ENCODE results near the gene ME1. TPM values are rescaled to one million over a fixed set of nuclear protein-coding genes. Genes with fewer than 3 reads are reported as not detected.

The ME1 gene
- total RNA-seq, 1 experiment from 2014 or later, result 7.8 TPM

DNA sequence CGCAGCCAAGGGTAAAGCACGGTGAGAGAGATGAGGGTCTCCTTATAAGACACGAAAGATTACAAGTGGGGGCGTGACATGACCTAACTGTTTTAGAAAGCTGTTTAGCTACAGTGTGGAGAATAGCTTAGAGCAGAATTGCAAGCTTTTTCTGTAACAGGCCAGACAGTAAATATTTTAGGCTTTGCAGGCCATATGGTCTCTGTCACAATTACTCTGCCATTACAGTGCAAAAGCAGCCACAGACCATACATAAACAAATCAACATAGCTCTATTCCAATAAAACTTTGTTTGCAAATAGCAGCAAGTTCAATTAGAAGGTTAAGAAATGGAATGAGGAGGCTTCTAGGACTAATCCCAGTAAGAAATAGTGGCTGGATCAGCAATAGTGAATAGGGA, 254.6 kb downstream of the ME1 start:
- no peak overlapping the region for H3K4me3 Mint-ChIP-seq
- Histone ChIP-seq H3K4me1 (ENCODE audit: insufficient read depth, low read length) (no peaks in the 10 kb centered on the region), H3K9me3 (ENCODE audit: control insufficient read depth, low read depth, low read length) (no peaks in the 10 kb centered on the region), H3K27me3 (ENCODE audit: insufficient read depth, low read length) (no peaks in the 10 kb centered on the region), H3K79me1 (ENCODE audit: insufficient read depth, low read depth, low read length, poor library complexity, severe bottlenecking) (no peaks in the 10 kb centered on the region), H3T11ph (ENCODE audit: low read length) (no peak overlapping the region), H3K18ac (ENCODE audit: insufficient read length, low read depth, low read length) (no peak overlapping the region), H3K4ac (ENCODE audit: low read depth, low read length) (no peak overlapping the region), H3K79me2 (ENCODE audit: insufficient read depth, low read length) (no peaks in the 10 kb centered on the region), H4K91ac (ENCODE audit: insufficient read length, low read depth, low read length) (no peak overlapping the region), H4K8ac (replicated peaks; ENCODE audit: insufficient read length, low read depth, low read length) (no peak overlapping the region), H2BK20ac (ENCODE audit: low read depth, low read length, poor library complexity, severe bottlenecking) (no peak overlapping the region), H2AK5ac (ENCODE audit: insufficient read length, low read length) (no peak overlapping the region), H3K23me2 (ENCODE audit: insufficient read length, low read depth, low read length, poor library complexity, severe bottlenecking) (no peaks in the 10 kb centered on the region), H2BK120ac (ENCODE audit: low read depth, low read length, poor library complexity, severe bottlenecking) (no peak overlapping the region), H4K5ac (ENCODE audit: insufficient read length, low read depth, low read length) (no peak overlapping the region), H4K20me1 (ENCODE audit: control insufficient read depth, insufficient read depth, insufficient read length) (no peaks in the 10 kb centered on the region), H2BK15ac (ENCODE audit: low read depth, low read length) (no peak overlapping the region), H2AFZ (ENCODE audit: low read length) (no peak overlapping the region), H2BK5ac (ENCODE audit: insufficient read length, low read length) (no peak overlapping the region), H3K9ac (ENCODE audit: extremely low read depth, insufficient read length, low read length) (no peak overlapping the region), H3K23ac (ENCODE audit: insufficient read length, low read depth, low read length) (no peak overlapping the region), H3K56ac (ENCODE audit: insufficient read length, low read depth, low read length) (no peak overlapping the region), H3K27ac (ENCODE audit: insufficient read length, low read depth, low read length) (no peak overlapping the region), H3K14ac (ENCODE audit: insufficient read depth, low read length) (no peak overlapping the region), H2BK12ac (ENCODE audit: insufficient read length, low read depth, low read length) (no peak overlapping the region), H3K4me2 (ENCODE audit: insufficient read depth, insufficient read length, low read length) (no peak overlapping the region)
- WGBS (ENCODE audit: extremely low coverage, insufficient read length, low lambda C conversion rate), result no CpG with 5 or more reads among the region's 4 CpGs
- peaks cover 14 to 73% (median 67%) of the 10 kb centered on the region in 3 experiments; a peak in 6 of 7 replicates for H3K36me3 Mint-ChIP-seq (ENCODE audit: insufficient read depth in 1 of 3, low read depth in 3 of 3)
- H3K27ac Mint-ChIP-seq, result peak overlapping the region in 1 of 3 experiments; percentile 58; a peak in 2 of 7 replicates
- TF ChIP-seq CTCF (conservative IDR thresholded peaks at IDR 0.05), result no peak
- DNase-seq, result no peak
- no peaks in the 10 kb centered on the region for H3K9me3 Mint-ChIP-seq
- peaks cover 2 to 3% of the 10 kb centered on the region in 2 experiments for H3K4me1 Mint-ChIP-seq
- no peaks in the 10 kb centered on the region for H3K27me3 Mint-ChIP-seq (ENCODE audit: low read depth)
